ENCODE results near the gene GAS7.
A peak's percentile ranks its signal among the peaks of the same experiment; 100 is the strongest.

The GAS7 gene

GRCh38 chr17:9936095-9936494 lies 262.3 kb downstream of the GAS7 start:
- peak; percentile 79 to 88 (median 80) for DNase-seq

GRCh38 chr17:9935408-9935807 lies 263.0 kb downstream of the GAS7 start:
- no peak for DNase-seq

- no peak for DNase-seq
Observed at GRCh38 chr17:9934331-9934730, 264.1 kb downstream of the GAS7 start.

GRCh38 chr17:9932491-9932890 lies 265.9 kb downstream of the GAS7 start:
- DNase-seq, result no peak

- DNase-seq, result no peak
Observed at GRCh38 chr17:9931144-9931741, 267.2 kb downstream of the GAS7 start.

GRCh38 chr17:9929871-9930270 lies 268.5 kb downstream of the GAS7 start:
- DNase-seq, result no peak

GRCh38 chr17:9928601-9929333 lies 269.6 kb downstream of the GAS7 start:
- DNase-seq, result no peak

GRCh38 chr17:9926150-9926804 lies 272.1 kb downstream of the GAS7 start:
- DNase-seq, result no peak

GRCh38 chr17:9925457-9925856 lies 272.9 kb downstream of the GAS7 start:
- no peak for DNase-seq

- DNase-seq, result peak; percentile 73 to 84 (median 82)
Observed at GRCh38 chr17:9924735-9925191, 273.6 kb downstream of the GAS7 start.

GRCh38 chr17:9922012-9922848 lies 276.2 kb downstream of the GAS7 start:
- DNase-seq, result no peak

GRCh38 chr17:9921216-9921615 lies 277.2 kb downstream of the GAS7 start:
- peak in 1 of 3 donors; percentile 7 for DNase-seq

- DNase-seq, result no peak
Observed at GRCh38 chr17:9918804-9919352, 279.5 kb downstream of the GAS7 start.

GRCh38 chr17:9918352-9918751 lies 280.1 kb downstream of the GAS7 start:
- DNase-seq, result no peak

GRCh38 chr17:9917801-9918200 lies 280.6 kb downstream of the GAS7 start:
- no peak for DNase-seq

GRCh38 chr17:9917131-9917530 lies 281.3 kb downstream of the GAS7 start:
- no peak for DNase-seq

- DNase-seq, result no peak
Observed at GRCh38 chr17:9916108-9916507, 282.3 kb downstream of the GAS7 start.

GRCh38 chr17:9913476-9913875 lies 284.9 kb downstream of the GAS7 start:
- no peak for DNase-seq

- DNase-seq, result no peak
Observed at GRCh38 chr17:9912121-9913099, 286.0 kb downstream of the GAS7 start.

GRCh38 chr17:9911089-9911488 lies 287.3 kb downstream of the GAS7 start:
- no peak for DNase-seq

GRCh38 chr17:9908649-9909042 lies 289.8 kb downstream of the GAS7 start:
- DNase-seq, result no peak

Measured in suppressor macrophage treated with lipopolysaccharide for 1 hour (primary cell).